Activated CD4-positive, alpha-beta T cell treated with anti-CD3 and anti-CD28 coated beads, Interleukin-10, Interleukin-2, amounts not matched to agents 100 ng/mL and 50 ng/mL, durations not matched to agents 16 hours and 8 hours (primary cell): Measurements from ENCODE around the gene MAPK9.

Experiments
- DNase-seq: peaks from one replicate; pipeline ENCODE4 v3.0.0-alpha.2; 2020

Gene MAPK9

DNA sequence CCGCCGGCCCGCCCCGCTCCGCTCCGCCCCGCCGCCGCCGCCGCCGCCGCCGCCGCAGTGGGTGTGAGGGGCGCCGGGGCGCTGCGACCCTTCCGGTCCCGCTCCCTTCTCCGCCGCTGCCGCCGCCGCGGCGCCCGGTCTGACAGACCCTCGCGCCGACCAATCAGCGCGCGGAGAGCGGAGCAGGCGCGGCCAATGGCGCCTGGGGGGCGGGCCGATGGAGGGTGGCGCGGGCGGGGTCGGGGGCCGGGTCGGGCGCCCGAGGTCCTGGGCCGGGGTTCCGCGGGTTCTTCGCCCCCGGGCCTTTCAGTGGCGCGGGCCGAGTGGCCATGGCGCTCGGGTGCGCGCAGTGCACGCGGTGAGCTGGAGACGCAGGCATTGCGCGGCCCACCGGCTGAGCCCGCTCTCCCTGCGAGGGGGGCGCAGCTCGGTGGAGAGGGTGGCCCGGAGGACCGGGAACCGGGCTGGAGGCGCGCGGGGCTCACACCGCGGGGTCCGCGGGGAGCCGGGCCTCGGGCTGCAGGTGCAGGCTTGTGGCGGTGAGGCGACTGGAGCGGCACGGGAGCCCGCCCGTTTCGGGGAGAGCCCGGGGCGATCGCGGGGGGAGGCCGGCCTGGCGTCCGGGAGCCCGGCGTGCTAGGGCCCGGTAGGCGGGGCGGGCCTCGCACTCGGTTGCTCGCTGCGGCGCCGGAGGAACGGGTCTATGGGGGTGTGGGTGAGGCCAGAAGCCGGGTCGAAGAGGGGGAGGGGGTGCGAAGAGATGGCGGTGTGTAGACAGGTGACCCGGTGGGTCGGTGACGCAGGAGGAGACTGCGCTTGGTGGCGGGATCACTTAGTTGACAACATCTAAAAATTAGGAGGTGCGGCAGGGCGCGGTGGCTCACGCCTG is at the start of gene MAPK9:
Gene MAPK9, minus strand, starts transcription at position 141 of the 889 bp plus-strand sequence. CDS start 11,522 bp downstream, outside the sequence.
- peak; percentile 91 for DNase-seq

DNA sequence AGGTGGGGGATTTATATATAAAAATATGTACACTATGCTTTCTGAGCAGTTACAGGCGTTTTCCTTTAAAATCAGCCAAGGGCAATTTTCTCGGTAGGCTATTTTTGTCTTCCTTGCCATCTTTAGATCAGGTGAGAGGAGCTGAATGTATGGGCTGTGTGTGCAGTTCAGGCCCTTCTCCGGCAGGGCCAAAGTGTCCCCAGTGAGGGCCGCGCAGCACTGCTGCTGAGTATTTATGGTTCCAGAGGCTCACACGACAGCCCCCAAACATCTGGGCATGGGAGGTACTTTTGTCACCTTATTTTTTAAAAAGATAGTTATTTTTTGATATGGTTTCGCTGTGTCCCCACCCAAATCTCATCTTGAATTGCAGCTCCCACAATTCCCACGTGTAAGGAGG is 49.7 kb upstream of the MAPK9 start:
- no peak for DNase-seq

GRCh38 chr5:180340856-180341255 is 49.0 kb upstream of the MAPK9 start:
- no peak for DNase-seq

DNA sequence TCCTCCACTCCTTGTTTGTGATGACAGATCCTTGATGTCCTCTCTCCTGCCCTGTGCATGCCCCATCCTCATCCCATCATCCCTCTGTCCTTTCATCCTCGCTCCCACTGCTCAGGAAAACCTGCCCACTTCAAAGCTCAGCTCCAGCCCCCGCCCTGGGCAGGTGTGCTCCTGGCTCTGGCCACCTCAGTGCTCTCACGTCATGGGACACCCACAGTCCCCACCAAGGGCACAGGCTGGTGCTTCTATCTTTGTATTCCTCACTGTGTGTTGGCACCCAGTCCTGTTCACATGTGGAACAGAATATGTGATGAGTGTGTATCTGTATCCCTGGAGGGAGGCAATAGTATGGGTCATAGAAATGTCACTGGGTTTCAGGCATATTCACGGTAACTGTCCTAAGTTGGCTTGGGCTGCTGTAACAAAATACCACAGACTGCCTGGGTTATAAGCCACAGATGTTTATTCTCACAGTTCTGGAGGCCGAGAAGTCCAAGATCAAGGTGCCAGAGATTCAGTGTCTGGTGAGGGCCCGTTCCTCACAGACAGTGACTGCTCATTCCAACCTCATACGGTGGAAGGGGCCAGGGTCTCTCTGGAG is 47.8 kb upstream of the MAPK9 start:
- no peak for DNase-seq

DNA sequence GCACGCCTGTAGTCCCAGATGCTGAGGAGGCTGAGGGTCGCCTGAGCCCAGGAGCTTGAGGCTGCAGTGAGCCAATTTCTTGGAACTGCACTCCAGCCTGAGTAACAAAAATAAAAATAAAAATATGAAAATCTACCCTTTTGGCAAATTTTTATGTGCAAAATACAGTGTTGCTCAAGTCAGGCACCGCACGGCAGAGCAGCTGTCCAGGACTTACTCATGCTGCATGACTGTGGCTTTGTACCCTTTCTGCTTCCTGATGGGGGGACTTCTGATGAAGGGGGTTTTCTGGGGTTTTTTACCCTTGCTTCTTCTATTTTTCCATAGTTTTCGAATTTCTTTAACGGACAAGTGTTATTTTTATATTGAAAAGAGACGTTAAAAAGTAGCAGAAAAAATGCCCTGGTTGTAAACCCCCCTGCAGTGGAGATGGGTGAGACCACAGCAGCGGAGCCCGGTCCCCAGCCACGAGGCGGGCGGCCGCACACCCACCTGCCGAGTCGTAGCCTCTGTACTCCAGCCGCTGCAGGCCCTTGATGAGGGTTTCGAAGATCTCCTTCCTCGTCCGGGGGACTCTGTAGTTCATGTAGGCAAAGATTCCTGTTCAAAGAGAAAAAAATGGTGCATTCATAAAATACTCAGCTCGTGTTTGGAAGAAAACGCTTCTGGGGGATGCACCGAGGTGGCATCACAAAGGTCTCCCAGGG is 46.3 kb upstream of the MAPK9 start:
- DNase-seq: no peak

GRCh38 chr5:180336234-180337020 is 44.5 kb upstream of the MAPK9 start:
- DNase-seq: no peak

DNA sequence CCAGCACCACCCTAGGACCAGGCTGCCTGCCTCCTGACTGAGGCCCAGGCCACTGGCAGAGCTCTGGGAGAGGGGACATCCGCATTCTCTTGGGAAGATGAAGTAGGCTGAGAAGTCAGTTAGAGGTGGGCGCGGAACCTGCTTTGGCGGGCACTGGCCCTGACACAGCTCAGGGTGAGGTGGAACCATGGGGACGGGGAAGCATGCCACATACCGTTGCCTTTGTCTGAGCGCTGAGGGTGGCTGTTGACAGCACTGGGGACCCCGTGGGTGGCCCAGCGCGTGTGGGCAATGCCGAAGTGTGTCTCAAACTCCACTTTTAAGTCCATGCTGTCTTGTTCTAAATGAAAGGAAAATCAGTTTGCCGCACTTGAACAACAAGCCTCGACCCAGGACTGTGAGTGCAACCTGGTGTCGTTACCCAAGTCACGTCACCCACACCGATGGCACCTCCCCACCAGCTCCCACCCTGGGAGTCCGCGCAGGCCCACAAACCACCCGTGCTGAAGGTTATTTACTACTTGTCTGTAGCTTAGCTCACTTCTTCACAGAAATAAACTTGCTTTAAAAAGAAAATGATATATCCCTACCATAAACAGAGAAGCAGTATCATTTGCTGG is 43.8 kb upstream of the MAPK9 start:
- no peak for DNase-seq

- no peak for DNase-seq
These were observed 43.1 kb upstream of the MAPK9 start for GRCh38 chr5:180334751-180335613.

GRCh38 chr5:180334176-180334575 is 42.3 kb upstream of the MAPK9 start:
- DNase-seq: no peak

DNA sequence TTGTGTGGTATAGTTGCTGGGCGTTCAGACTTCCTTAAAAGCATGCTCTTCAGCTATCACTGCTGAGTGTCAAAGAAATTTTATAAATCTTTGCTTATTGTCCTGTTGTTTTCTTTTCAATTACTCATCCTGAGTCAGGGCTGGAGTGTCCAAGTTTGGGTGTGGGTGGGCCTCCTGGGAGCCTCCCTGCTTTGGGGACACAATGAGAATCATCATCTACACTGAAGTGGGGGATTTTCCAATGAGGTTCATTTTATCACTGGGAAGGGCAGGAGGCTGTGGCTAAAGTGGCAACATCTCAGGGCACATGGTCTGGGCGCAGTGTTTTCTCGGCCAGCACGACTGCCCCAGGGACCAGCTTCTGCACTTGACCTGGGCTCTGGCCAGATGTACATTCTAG is 41.8 kb upstream of the MAPK9 start:
- DNase-seq: no peak

DNA sequence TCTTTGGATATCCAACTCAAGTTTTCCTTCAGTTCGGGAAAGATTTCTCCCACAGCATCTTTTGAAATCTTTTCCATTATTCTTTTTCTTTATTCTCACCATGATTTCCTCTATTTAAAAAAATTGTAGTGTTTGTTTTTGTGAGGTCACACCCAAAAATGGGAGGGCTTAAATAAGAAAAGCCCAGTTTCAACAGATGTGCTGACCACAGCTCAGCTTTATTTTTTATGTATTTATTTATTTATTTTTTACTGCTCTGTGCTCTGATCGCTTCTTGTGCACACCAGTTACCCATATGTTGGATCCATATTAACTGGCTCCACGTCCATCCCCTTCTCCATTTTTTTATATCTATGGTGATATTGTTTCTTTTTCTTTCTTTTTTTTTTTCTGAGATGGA is 41.0 kb upstream of the MAPK9 start:
- DNase-seq: no peak

DNA sequence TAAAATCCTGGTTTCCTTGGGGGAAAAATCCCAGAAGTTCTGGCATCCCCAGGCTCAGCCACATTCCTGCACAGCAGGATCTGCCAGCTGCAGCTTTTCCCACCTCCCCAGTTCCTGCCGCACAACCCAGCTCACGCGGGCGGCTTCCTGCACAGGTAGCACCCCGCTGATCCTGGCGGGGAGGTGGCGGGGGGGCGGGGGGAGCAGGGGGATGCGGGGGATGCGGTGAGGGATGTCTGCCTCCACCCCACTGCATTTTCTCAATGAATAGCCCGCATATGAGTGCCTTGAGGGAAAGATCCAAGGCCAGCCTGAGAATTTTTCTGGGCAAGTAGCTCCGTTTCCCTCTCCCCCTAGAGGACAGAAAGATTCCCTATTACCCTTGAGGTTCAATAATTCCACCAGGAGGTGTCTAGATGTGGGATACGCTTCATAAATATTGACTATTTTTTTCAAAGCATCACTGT is 40.2 kb upstream of the MAPK9 start:
- no peak for DNase-seq

DNA sequence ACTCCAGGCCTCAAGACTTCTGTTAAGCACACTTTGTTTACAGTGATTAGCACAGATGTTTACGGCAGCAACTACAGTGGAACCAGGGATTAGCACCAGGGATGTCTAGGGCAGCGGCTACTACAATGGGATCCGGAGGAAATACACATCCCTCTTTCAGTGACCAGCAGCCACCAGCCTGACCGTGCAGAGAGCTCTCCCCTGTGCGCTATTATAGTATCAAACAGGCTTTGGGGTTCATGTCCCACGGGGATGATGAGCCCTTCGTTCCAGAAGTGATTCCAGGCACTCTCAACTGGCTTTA is 39.7 kb upstream of the MAPK9 start:
- no peak for DNase-seq

GRCh38 chr5:180330810-180331646 is 39.1 kb upstream of the MAPK9 start:
- no peak for DNase-seq

GRCh38 chr5:180330270-180330648 is 38.4 kb upstream of the MAPK9 start:
- peak; percentile 23 for DNase-seq

GRCh38 chr5:180329606-180330269 is 37.9 kb upstream of the MAPK9 start:
- no peak for DNase-seq

DNA sequence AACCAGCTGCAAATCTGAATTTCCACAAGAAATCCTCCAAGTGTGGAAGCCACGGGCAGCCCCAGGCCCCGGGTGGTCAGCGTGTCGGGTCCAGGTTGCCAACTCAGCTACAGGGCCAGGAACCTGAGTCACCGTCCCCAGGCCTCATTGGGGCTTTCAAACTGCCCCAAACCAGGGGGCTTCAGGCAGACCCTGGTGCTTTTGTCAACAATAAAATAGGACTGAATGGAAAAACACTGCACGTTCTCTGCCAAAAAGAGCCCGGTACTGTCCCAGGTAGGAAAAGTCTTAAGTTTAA is 37.2 kb upstream of the MAPK9 start:
- no peak for DNase-seq

DNA sequence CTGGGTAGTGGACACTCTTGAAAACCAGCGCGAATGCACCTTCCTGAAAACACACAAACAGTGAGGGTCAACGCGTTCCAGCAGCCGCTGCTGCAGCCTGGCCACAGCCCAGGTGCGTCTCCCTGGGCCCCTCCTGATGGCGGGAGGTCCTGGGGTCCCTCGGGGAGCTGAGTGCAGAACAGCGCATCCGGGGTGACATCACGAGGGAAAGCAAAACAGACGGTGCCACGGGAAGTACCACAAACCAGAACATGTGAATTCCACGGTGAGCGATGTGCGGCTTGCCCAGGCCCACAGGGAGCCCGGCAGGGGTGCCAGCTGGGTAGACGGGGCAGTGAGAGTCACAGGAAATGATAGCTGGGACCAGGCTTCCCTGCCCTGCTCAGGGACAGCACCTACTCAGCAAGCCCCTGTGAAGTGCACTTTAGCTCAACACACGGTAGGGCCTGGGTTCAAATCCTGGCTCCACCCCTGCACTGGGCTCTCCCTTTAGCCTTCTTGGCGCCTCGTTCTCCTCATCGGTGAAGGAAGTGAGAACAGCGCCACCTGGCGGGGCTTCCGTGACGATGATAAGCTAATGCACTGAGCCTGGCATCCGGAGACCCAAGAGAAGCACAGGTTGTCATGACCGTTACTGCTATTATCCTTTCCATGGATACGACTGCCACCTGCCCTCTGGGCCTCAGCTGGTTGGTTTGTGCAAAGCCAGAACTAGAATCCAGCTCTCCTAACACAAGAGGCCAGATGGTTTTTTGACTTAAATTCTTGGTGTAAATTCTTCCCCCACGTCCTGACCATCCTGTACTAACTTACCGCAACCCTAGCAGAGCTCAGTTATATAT is 36.6 kb upstream of the MAPK9 start:
- peak; percentile 87 for DNase-seq

GRCh38 chr5:180326989-180327565 is 35.2 kb upstream of the MAPK9 start:
- DNase-seq: no peak
